ENCODE measurements around the gene MAGED1.

- no peak for TF ChIP-seq CTCF (IDR thresholded peaks at IDR 0.05)
- TF ChIP-seq POLR2A (IDR thresholded peaks at IDR 0.05) = no peak
These were observed 15.4 kb upstream of the MAGED1 start for GRCh38 chrX:51878056-51878455.
